ENCODE results near the gene UFD1. TPM values are rescaled to one million over a fixed set of nuclear protein-coding genes. Genes with fewer than 3 reads are reported as not detected.

The UFD1 gene
- total RNA-seq, 1 donor from 2014 or later: 88.2 TPM

- Mint-ChIP-seq H3K4me3 (no peak overlapping the region), H3K9me3 (no peaks in the 10 kb centered on the region), H3K27ac (no peak overlapping the region), H3K4me1 (ENCODE audit: low read depth) (peaks cover 6% of the 10 kb centered on the region), H3K36me3 (ENCODE audit: low read depth) (peaks cover 35% of the 10 kb centered on the region), H3K27me3 (ENCODE audit: insufficient read depth) (no peaks in the 10 kb centered on the region)
- intact Hi-C loops (cut with micrococcal nuclease): no loop called here
- DNase-seq (ENCODE audit: low spot score): no peak
These were observed 72.1 kb downstream of the UFD1 start for GRCh38 chr22:19406846-19407245.

GRCh38 chr22:19406281-19406811 lies 72.6 kb downstream of the UFD1 start:
- intact Hi-C loops (cut with micrococcal nuclease): no loop called here
- Mint-ChIP-seq H3K27me3 (ENCODE audit: insufficient read depth) (no peaks in the 10 kb centered on the region), H3K27ac (no peak overlapping the region), H3K4me1 (ENCODE audit: low read depth) (peaks cover 1% of the 10 kb centered on the region), H3K9me3 (no peaks in the 10 kb centered on the region), H3K4me3 (no peak overlapping the region), H3K36me3 (ENCODE audit: low read depth) (peaks cover 35% of the 10 kb centered on the region)
- DNase-seq (ENCODE audit: low spot score): no peak

GRCh38 chr22:19405652-19406051 lies 73.3 kb downstream of the UFD1 start:
- no peak overlapping the region for H3K4me3 Mint-ChIP-seq
- H3K4me1 Mint-ChIP-seq (ENCODE audit: low read depth): no peaks in the 10 kb centered on the region
- peaks cover 35% of the 10 kb centered on the region for H3K36me3 Mint-ChIP-seq (ENCODE audit: low read depth)
- H3K27me3 Mint-ChIP-seq (ENCODE audit: insufficient read depth): no peaks in the 10 kb centered on the region
- intact Hi-C loops (cut with micrococcal nuclease): no loop called here
- no peaks in the 10 kb centered on the region for H3K9me3 Mint-ChIP-seq
- no peak overlapping the region for H3K27ac Mint-ChIP-seq
- DNase-seq (ENCODE audit: low spot score): no peak

GRCh38 chr22:19405133-19405532 lies 73.9 kb downstream of the UFD1 start:
- H3K4me3 Mint-ChIP-seq: no peak overlapping the region
- H3K36me3 Mint-ChIP-seq (ENCODE audit: low read depth): peaks cover 35% of the 10 kb centered on the region
- no peaks in the 10 kb centered on the region for H3K27me3 Mint-ChIP-seq (ENCODE audit: insufficient read depth)
- no peaks in the 10 kb centered on the region for H3K9me3 Mint-ChIP-seq
- DNase-seq (ENCODE audit: low spot score): no peak
- H3K27ac Mint-ChIP-seq: no peak overlapping the region
- no peaks in the 10 kb centered on the region for H3K4me1 Mint-ChIP-seq (ENCODE audit: low read depth)
- intact Hi-C loops (cut with micrococcal nuclease): no loop called here

- DNase-seq (ENCODE audit: low spot score): no peak
- H3K27ac Mint-ChIP-seq: no peak overlapping the region
- H3K4me3 Mint-ChIP-seq: no peak overlapping the region
- no peaks in the 10 kb centered on the region for H3K9me3 Mint-ChIP-seq
- H3K36me3 Mint-ChIP-seq (ENCODE audit: low read depth): peaks cover 34% of the 10 kb centered on the region
- H3K4me1 Mint-ChIP-seq (ENCODE audit: low read depth): no peaks in the 10 kb centered on the region
- H3K27me3 Mint-ChIP-seq (ENCODE audit: insufficient read depth): no peaks in the 10 kb centered on the region
- intact Hi-C loops (cut with micrococcal nuclease): no loop called here
These were observed 74.3 kb downstream of the UFD1 start for GRCh38 chr22:19404676-19405075.

GRCh38 chr22:19402642-19403191 lies 76.3 kb downstream of the UFD1 start:
- intact Hi-C loops (cut with micrococcal nuclease): no loop called here
- peaks cover 29% of the 10 kb centered on the region for H3K36me3 Mint-ChIP-seq (ENCODE audit: low read depth)

GRCh38 chr22:19401483-19401882 lies 77.5 kb downstream of the UFD1 start:
- intact Hi-C loops (cut with micrococcal nuclease): no loop called here
- H3K4me3 Mint-ChIP-seq: no peak overlapping the region
- no peaks in the 10 kb centered on the region for H3K27me3 Mint-ChIP-seq (ENCODE audit: insufficient read depth)
- H3K27ac Mint-ChIP-seq: no peak overlapping the region
- H3K4me1 Mint-ChIP-seq (ENCODE audit: low read depth): no peaks in the 10 kb centered on the region
- H3K36me3 Mint-ChIP-seq (ENCODE audit: low read depth): peaks cover 25% of the 10 kb centered on the region
- DNase-seq (ENCODE audit: low spot score): no peak
- no peaks in the 10 kb centered on the region for H3K9me3 Mint-ChIP-seq

More at GRCh38 chr22:19402642-19403191, 76.3 kb downstream of the UFD1 start:
- no peaks in the 10 kb centered on the region for H3K9me3 Mint-ChIP-seq
- H3K27me3 Mint-ChIP-seq (ENCODE audit: insufficient read depth): no peaks in the 10 kb centered on the region
- H3K4me3 Mint-ChIP-seq: no peak overlapping the region
- H3K4me1 Mint-ChIP-seq (ENCODE audit: low read depth): no peaks in the 10 kb centered on the region
- no peak for DNase-seq (ENCODE audit: low spot score)
- H3K27ac Mint-ChIP-seq: no peak overlapping the region

GRCh38 chr22:19400881-19401280 lies 78.1 kb downstream of the UFD1 start:
- H3K36me3 Mint-ChIP-seq (ENCODE audit: low read depth): peaks cover 24% of the 10 kb centered on the region
- no peaks in the 10 kb centered on the region for H3K27me3 Mint-ChIP-seq (ENCODE audit: insufficient read depth)
- no peak overlapping the region for H3K27ac Mint-ChIP-seq
- intact Hi-C loops (cut with micrococcal nuclease): no loop called here
- no peak for DNase-seq (ENCODE audit: low spot score)
- H3K9me3 Mint-ChIP-seq: no peaks in the 10 kb centered on the region
- no peaks in the 10 kb centered on the region for H3K4me1 Mint-ChIP-seq (ENCODE audit: low read depth)
- no peak overlapping the region for H3K4me3 Mint-ChIP-seq

Other genes with a start within 250 kb of the UFD1 start
- gene CLTCL1, start 187.5 kb downstream of the UFD1 start, total RNA-seq: 0.64 and 0.73 TPM in 2 replicates
- 44.2 and 46.0 TPM in 2 replicates for gene HIRA, start 47.5 kb downstream of the UFD1 start, total RNA-seq
- gene MRPL40, start 46.6 kb downstream of the UFD1 start, total RNA-seq: 36.0 and 38.5 TPM in 2 replicates
- gene C22orf39, start 31.5 kb downstream of the UFD1 start, total RNA-seq: 22.8 and 26.8 TPM in 2 replicates
- 104 and 116 TPM in 2 replicates for gene CDC45, start 727 bp upstream of the UFD1 start, total RNA-seq
- gene CLDN5, start 45.2 kb upstream of the UFD1 start, total RNA-seq: 0.47 and 0.76 TPM in 2 replicates
- 0.98 and 1.3 TPM in 2 replicates for gene SEPTIN5, start 235.3 kb upstream of the UFD1 start, total RNA-seq
- not detected in 2 replicates for gene GP1BB, start 244.3 kb upstream of the UFD1 start, total RNA-seq